Calu3 (cell line): ENCODE data around the gene VAV1. TPM values are rescaled to one million over a fixed set of nuclear protein-coding genes. Genes with fewer than 3 reads are reported as not detected.

Experiments used
- BruUV-seq: library from RNA; stranded (reverse); fragments of 400-500 nt; replicated peaks from 2 replicates; lab custom pipeline; 2021; lab: Mats Ljungman, UMichigan
- CTCF ChIA-PET: fragments of 300-600 bp; sonication (Branson Sonifier 250); formaldehyde crosslinking; loops from one replicate; lab custom pipeline; 2022; ENCODE audit warnings: antibody characterized with exemption; lab: Charles Lee
- DNase-seq: peaks from one replicate; pipeline ENCODE4 v3.0.0; 2022
- H3K27ac Mint-ChIP-seq: one replicate; pipeline ENCODE4 v1.8.0; 2022; ENCODE audit warnings: mixed read lengths; ENCODE audit not compliant: unreplicated experiment
- H3K27me3 Mint-ChIP-seq: one replicate; pipeline ENCODE4 v1.8.0; 2022; ENCODE audit warnings: mixed read lengths; ENCODE audit not compliant: unreplicated experiment
- H3K36me3 Mint-ChIP-seq: one replicate; pipeline ENCODE4 v1.8.0; 2022; ENCODE audit warnings: mild to moderate bottlenecking, moderate library complexity, mixed read lengths; ENCODE audit not compliant: insufficient read depth, unreplicated experiment
- H3K4me1 Mint-ChIP-seq: one replicate; pipeline ENCODE4 v1.8.0; 2022; ENCODE audit warnings: mild to moderate bottlenecking, low read depth, mixed read lengths; ENCODE audit not compliant: unreplicated experiment
- H3K4me3 Mint-ChIP-seq: one replicate; pipeline ENCODE4 v1.8.0; 2022; ENCODE audit warnings: mild to moderate bottlenecking, low read depth, moderate library complexity, mixed read lengths; ENCODE audit not compliant: unreplicated experiment
- H3K9me3 Mint-ChIP-seq: one replicate; pipeline ENCODE4 v1.8.0; 2022; ENCODE audit warnings: low read depth, mixed read lengths; ENCODE audit not compliant: unreplicated experiment
- CTCF ChIP-seq: fragments of 200-600 bp; IDR thresholded peaks from one replicate; pipeline ENCODE4 v1.8.0; 2022; ENCODE audit warnings: antibody characterized with exemption; ENCODE audit not compliant: unreplicated experiment
- intact Hi-C: fragments of 100-400 bp; cut with micrococcal nuclease; formaldehyde crosslinking; loops from one replicate; pipeline ENCODE4 v1.10.0; 2022; ENCODE audit not compliant: unreplicated experiment
- total RNA-seq: library from RNA; stranded (reverse); gene quantifications from 2 replicates; pipeline ENCODE4 v1.2.3, GENCODE V29; 2022

Gene VAV1
- total RNA-seq, 1 experiment from 2014 or later = 0.28 TPM

- DNase-seq = no peak
- no TSS peak for BruUV-seq
- Mint-ChIP-seq H3K27ac (no peak overlapping the region), H3K4me1 (peaks cover 14% of the 10 kb centered on the region), H3K9me3 (no peaks in the 10 kb centered on the region), H3K27me3 (no peaks in the 10 kb centered on the region), H3K4me3 (no peak overlapping the region), H3K36me3 (peaks cover 49% of the 10 kb centered on the region)
- intact Hi-C loops = loop anchor here (10.0 kb wide), 2 partner anchors 71 to 219 kb away; no protein-coding TSS in a partner anchor
- TF ChIP-seq CTCF = no peak
- CTCF ChIA-PET = no interaction called here
Observed at GRCh38 chr19:6733338-6734095, 39.0 kb upstream of the VAV1 start.

GRCh38 chr19:6734096-6734696 lies 38.3 kb upstream of the VAV1 start:
- TF ChIP-seq CTCF = no peak
- H3K27ac Mint-ChIP-seq = no peak overlapping the region
- H3K36me3 Mint-ChIP-seq = peaks cover 54% of the 10 kb centered on the region
- peaks cover 19% of the 10 kb centered on the region for H3K4me1 Mint-ChIP-seq
- no peak for DNase-seq
- no peak overlapping the region for H3K4me3 Mint-ChIP-seq
- H3K27me3 Mint-ChIP-seq = no peaks in the 10 kb centered on the region
- CTCF ChIA-PET = no interaction called here
- intact Hi-C loops = loop anchor here (10.0 kb wide), 2 partner anchors 71 to 219 kb away; no protein-coding TSS in a partner anchor
- no TSS peak for BruUV-seq
- no peaks in the 10 kb centered on the region for H3K9me3 Mint-ChIP-seq

DNA sequence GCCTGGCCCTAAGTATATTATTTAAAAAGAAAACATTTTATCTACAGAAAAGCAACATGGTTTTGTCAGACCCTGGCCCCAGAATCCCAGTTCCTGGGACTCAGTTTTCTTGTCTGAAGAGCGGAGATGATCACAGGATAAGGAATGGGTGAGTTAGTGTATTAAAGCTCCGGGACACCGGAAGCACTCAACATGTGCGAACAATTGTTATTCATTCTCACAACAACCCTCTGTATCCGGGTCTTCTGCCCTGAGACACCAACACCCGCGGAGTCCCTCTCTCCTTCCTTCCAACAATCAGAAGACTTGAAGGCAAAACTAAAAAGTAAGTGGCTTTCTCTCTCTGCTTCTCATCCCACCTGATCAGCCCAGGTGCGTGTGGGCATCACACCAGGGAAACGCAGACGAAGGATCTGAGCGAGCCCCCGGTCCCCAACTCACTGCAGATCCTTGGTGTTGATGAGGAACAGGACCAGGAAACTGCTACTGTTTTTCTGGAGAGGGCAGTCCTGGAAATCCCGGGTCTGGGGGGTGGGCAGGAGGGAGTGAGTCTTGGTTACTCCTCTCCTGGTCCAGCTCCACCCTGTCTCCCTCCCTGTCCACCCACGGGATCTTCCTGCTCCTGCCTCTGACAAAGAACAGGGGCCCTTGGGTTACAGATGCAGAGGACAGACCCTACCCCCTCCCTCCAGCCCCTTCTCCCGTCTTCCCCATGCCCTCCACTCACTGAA lies 37.2 kb upstream of the VAV1 start:
- no peak for TF ChIP-seq CTCF
- Mint-ChIP-seq H3K4me1 (peaks cover 21% of the 10 kb centered on the region), H3K9me3 (no peaks in the 10 kb centered on the region), H3K36me3 (peaks cover 65% of the 10 kb centered on the region), H3K4me3 (peak overlapping the region; percentile 88), H3K27ac (no peak overlapping the region), H3K27me3 (no peaks in the 10 kb centered on the region)
- BruUV-seq = no TSS peak
- CTCF ChIA-PET = interaction anchor here (1.5 kb wide), 1 partner anchor 128 kb away, joined by 3 read pairs; no protein-coding TSS in a partner anchor
- intact Hi-C loops = loop anchor here (10.0 kb wide), 2 partner anchors 69 to 221 kb away; no protein-coding TSS in a partner anchor
- DNase-seq = no peak

DNA sequence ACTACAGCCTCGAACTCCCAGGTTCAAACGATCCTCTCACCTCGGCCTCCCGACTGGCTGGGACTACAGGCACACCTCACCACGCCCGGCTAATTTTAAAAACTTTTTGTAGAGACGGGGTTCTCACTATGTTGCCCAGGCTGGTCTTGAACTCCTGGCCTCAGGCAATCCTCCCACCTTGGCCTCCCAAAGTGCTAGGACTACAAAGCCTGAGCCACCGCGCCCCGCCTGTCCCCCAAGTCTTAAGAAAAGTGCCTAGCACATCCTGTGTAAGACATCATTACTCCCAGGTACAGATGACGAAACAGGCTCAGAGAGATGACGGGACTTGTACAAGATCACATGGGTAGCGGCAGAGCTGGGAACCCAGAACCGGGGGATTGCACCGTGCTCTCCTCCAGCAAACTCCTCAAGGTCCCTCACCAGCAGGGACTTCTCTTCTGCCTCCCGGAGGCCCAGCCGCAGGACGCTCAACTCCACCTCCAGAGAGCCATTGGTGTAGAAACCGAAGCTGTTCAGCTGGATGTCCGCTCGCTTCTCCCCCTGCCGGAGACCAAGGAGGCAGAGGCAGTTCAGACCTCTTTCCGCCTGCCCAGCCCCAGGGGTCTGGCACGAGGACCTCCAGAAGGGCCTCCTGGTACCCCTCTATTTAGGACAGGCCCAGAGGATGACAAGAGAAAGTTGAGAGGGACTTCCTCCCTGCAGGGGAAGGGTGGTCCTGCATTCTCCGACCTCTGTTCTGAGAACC lies 36.2 kb upstream of the VAV1 start:
- intact Hi-C loops = loop anchor here (10.0 kb wide), 2 partner anchors 68 to 222 kb away; no protein-coding TSS in a partner anchor
- BruUV-seq = no TSS peak

More for the DNA sequence above, 36.2 kb upstream of the VAV1 start:
- peak; percentile 74 for DNase-seq
- Mint-ChIP-seq H3K36me3 (peaks cover 75% of the 10 kb centered on the region), H3K4me3 (peak overlapping the region; percentile 88), H3K27me3 (no peaks in the 10 kb centered on the region), H3K4me1 (peaks cover 21% of the 10 kb centered on the region), H3K9me3 (no peaks in the 10 kb centered on the region), H3K27ac (peak overlapping the region; percentile 71)
- CTCF ChIA-PET = interaction anchor here (0.6 to 1.5 kb wide), 4 partner anchors 64 to 610 kb away, joined by 3 to 5 read pairs (median 4); no protein-coding TSS in a partner anchor
- peak; percentile 47 for TF ChIP-seq CTCF
